ENCODE results near the gene MACO1. TPM values are rescaled to one million over a fixed set of nuclear protein-coding genes. Genes with fewer than 3 reads are reported as not detected.

Gene MACO1
- total and polyA plus RNA-seq, 2 experiments from 2014 or later = 12.4 to 16.8 TPM

DNA sequence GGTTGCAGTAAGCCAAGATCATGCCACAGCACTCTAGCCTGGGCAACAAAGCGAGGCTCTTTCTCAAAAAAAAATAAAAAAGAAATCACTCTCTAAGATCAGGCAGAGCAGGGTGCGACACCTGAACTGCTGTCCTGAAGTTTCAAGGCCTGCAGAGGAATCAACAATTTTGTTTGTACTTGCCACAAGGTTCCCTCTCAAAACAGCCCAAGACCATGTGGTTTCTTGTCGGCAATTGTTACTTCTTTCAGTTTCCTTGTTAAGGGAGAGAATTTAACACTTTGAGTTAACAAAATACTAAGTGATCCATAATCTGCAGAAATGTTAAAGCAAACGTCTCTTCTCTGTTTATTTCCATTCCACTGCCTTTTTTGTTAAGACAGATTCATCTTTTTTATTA is 36.5 kb downstream of the MACO1 start:
- Histone ChIP-seq H4K20me1 (ENCODE audit: insufficient read depth) (no peaks in the 10 kb centered on the region), H3K79me2 (ENCODE audit: insufficient read depth) (peaks cover 52% of the 10 kb centered on the region), H3K9me3 (ENCODE audit: low read depth) (no peaks in the 10 kb centered on the region), H3K9ac (no peak overlapping the region), H3F3A (ENCODE audit: insufficient read depth) (peaks cover 27% of the 10 kb centered on the region), H3K4me1 (ENCODE audit: insufficient read depth) (peaks cover 20% of the 10 kb centered on the region), H3K4me3 (no peak overlapping the region), H3K9me2 (ENCODE audit: insufficient read depth) (no peaks in the 10 kb centered on the region), H3K27me3 (replicated peaks; ENCODE audit: insufficient read depth) (no peaks in the 10 kb centered on the region), H2AFZ (no peak overlapping the region), H3K4me2 (ENCODE audit: unreplicated experiment) (no peak overlapping the region), H3K36me3 (ENCODE audit: low read depth) (no peaks in the 10 kb centered on the region), H3K27ac (no peak overlapping the region)
- no peak for TF ChIP-seq EZH2 (IDR thresholded peaks at IDR 0.05; ENCODE audit: insufficient read depth, poor library complexity, severe bottlenecking)
- TF ChIP-seq EZH2phosphoT487 (IDR thresholded peaks at IDR 0.05; ENCODE audit: insufficient read depth, low read depth) = no peak
- DNase-seq = no peak
- in situ Hi-C loops (cut with MboI) = no loop called here
- 75 to 76% methylated on average over 4 of the region's 4 CpGs for WGBS, 2 experiments (ENCODE audit: low coverage in 1 of 2, low lambda C conversion rate in 2 of 2, missing lambda C conversion rate in 2 of 2)

- no peak for TF ChIP-seq EZH2 (IDR thresholded peaks at IDR 0.05; ENCODE audit: insufficient read depth, poor library complexity, severe bottlenecking)
- no peak for TF ChIP-seq EZH2phosphoT487 (IDR thresholded peaks at IDR 0.05; ENCODE audit: insufficient read depth, low read depth)
- Histone ChIP-seq H3K9ac (no peak overlapping the region), H3K4me1 (ENCODE audit: insufficient read depth) (peaks cover 20% of the 10 kb centered on the region), H3K4me3 (no peak overlapping the region), H3K9me2 (ENCODE audit: insufficient read depth) (no peaks in the 10 kb centered on the region), H3F3A (ENCODE audit: insufficient read depth) (peaks cover 27% of the 10 kb centered on the region), H3K4me2 (ENCODE audit: unreplicated experiment) (no peak overlapping the region), H3K36me3 (ENCODE audit: low read depth) (no peaks in the 10 kb centered on the region), H2AFZ (no peak overlapping the region), H3K79me2 (ENCODE audit: insufficient read depth) (peaks cover 56% of the 10 kb centered on the region), H3K9me3 (ENCODE audit: low read depth) (no peaks in the 10 kb centered on the region), H3K27me3 (replicated peaks; ENCODE audit: insufficient read depth) (no peaks in the 10 kb centered on the region), H4K20me1 (ENCODE audit: insufficient read depth) (no peaks in the 10 kb centered on the region), H3K27ac (no peak overlapping the region)
- DNase-seq = no peak
- WGBS, 2 experiments (ENCODE audit: low coverage in 1 of 2, low lambda C conversion rate in 2 of 2, missing lambda C conversion rate in 2 of 2) = 97 to 98% methylated on average over 1 of the region's 1 CpG
- in situ Hi-C loops (cut with MboI) = no loop called here
Observed at GRCh38 chr1:25467616-25468015, 36.9 kb downstream of the MACO1 start.

GRCh38 chr1:25468033-25468432 is 37.3 kb downstream of the MACO1 start:
- no peak overlapping the region for H2AFZ ChIP-seq
- TF ChIP-seq EZH2phosphoT487 (IDR thresholded peaks at IDR 0.05; ENCODE audit: insufficient read depth, low read depth) (no peak), EZH2 (IDR thresholded peaks at IDR 0.05; ENCODE audit: insufficient read depth, poor library complexity, severe bottlenecking) (no peak)
- H3K9ac ChIP-seq = no peak overlapping the region
- H3F3A ChIP-seq (ENCODE audit: insufficient read depth) = peaks cover 27% of the 10 kb centered on the region
- H3K4me3 ChIP-seq = no peak overlapping the region
- H3K27ac ChIP-seq = peak overlapping the region; percentile 58
- H3K9me3 ChIP-seq (ENCODE audit: low read depth) = no peaks in the 10 kb centered on the region
- peaks cover 20% of the 10 kb centered on the region for H3K4me1 ChIP-seq (ENCODE audit: insufficient read depth)
- peak; percentile 41 for DNase-seq
- no peaks in the 10 kb centered on the region for H3K27me3 ChIP-seq (replicated peaks; ENCODE audit: insufficient read depth)
- H3K36me3 ChIP-seq (ENCODE audit: low read depth) = no peaks in the 10 kb centered on the region
- in situ Hi-C loops (cut with MboI) = no loop called here
- H3K79me2 ChIP-seq (ENCODE audit: insufficient read depth) = peaks cover 58% of the 10 kb centered on the region
- no peaks in the 10 kb centered on the region for H3K9me2 ChIP-seq (ENCODE audit: insufficient read depth)
- no peaks in the 10 kb centered on the region for H4K20me1 ChIP-seq (ENCODE audit: insufficient read depth)
- H3K4me2 ChIP-seq (ENCODE audit: unreplicated experiment) = no peak overlapping the region

DNA sequence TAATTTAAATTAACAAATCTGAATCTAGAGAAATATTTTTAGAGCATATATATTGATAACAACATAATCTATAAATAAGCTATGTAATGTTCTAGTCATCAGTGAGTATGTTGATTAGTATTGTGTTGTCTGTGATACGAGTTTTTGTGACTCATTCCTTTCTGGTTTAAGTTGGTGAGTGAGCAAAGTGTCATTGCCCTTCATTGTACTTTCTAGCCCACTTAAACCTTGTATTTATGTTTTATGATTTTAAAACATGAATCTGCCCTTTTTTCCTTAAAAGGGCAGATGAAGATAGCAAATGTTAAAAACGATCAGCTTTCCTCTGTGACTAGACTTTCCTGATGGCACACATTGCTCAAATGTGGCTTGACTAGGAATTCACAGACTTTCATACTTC is 38.5 kb downstream of the MACO1 start:
- H2AFZ ChIP-seq = no peak overlapping the region
- 0 out of 2 replicates have a peak overlapping the region, but pooled peaks have one; percentile 34 for H3K9ac ChIP-seq
- no peaks in the 10 kb centered on the region for H4K20me1 ChIP-seq (ENCODE audit: insufficient read depth)
- peaks cover 65% of the 10 kb centered on the region for H3K79me2 ChIP-seq (ENCODE audit: insufficient read depth)
- in situ Hi-C loops (cut with MboI) = no loop called here
- H3K9me3 ChIP-seq (ENCODE audit: low read depth) = no peaks in the 10 kb centered on the region
- H3K27me3 ChIP-seq (replicated peaks; ENCODE audit: insufficient read depth) = no peaks in the 10 kb centered on the region
- H3K4me2 ChIP-seq (ENCODE audit: unreplicated experiment) = no peak overlapping the region
- peak overlapping the region; percentile 58 for H3K27ac ChIP-seq
- no peaks in the 10 kb centered on the region for H3K9me2 ChIP-seq (ENCODE audit: insufficient read depth)
- no peaks in the 10 kb centered on the region for H3K36me3 ChIP-seq (ENCODE audit: low read depth)
- H3K4me3 ChIP-seq = no peak overlapping the region
- TF ChIP-seq EZH2 (IDR thresholded peaks at IDR 0.05; ENCODE audit: insufficient read depth, poor library complexity, severe bottlenecking) (no peak), EZH2phosphoT487 (IDR thresholded peaks at IDR 0.05; ENCODE audit: insufficient read depth, low read depth) (no peak)
- 0 to 1% methylated on average over 2 of the region's 2 CpGs for WGBS, 2 experiments (ENCODE audit: low coverage in 1 of 2, low lambda C conversion rate in 2 of 2, missing lambda C conversion rate in 2 of 2)
- H3F3A ChIP-seq (ENCODE audit: insufficient read depth) = peaks cover 27% of the 10 kb centered on the region
- H3K4me1 ChIP-seq (ENCODE audit: insufficient read depth) = peaks cover 20% of the 10 kb centered on the region
- DNase-seq = peak; percentile 83

DNA sequence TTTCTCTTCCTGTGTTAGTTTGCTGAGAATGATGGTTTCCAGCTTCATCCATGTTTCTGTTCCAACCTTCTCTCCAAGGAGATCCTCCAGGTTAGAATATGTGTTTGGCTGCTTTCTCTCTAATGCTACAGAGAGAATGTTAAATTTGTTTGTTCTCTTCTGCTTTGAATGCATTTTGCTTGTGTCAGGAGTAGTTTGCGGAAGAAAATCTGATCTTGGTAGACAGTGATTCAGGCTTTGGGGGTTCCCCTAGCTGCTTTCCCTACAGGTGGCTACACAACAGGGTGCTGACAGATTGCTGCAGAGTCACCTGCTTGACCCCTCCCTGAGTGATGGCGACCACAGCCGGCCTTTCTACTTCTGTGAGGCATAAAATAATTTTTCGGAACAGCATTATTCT is 41.8 kb downstream of the MACO1 start:
- no peaks in the 10 kb centered on the region for H3K9me3 ChIP-seq (ENCODE audit: low read depth)
- TF ChIP-seq EZH2 (IDR thresholded peaks at IDR 0.05; ENCODE audit: insufficient read depth, poor library complexity, severe bottlenecking) (no peak), EZH2phosphoT487 (IDR thresholded peaks at IDR 0.05; ENCODE audit: insufficient read depth, low read depth) (no peak)
- DNase-seq = no peak
- H3K9me2 ChIP-seq (ENCODE audit: insufficient read depth) = no peaks in the 10 kb centered on the region
- H3K9ac ChIP-seq = no peak overlapping the region
- no peak overlapping the region for H2AFZ ChIP-seq
- WGBS, 2 experiments (ENCODE audit: low coverage in 1 of 2, low lambda C conversion rate in 2 of 2, missing lambda C conversion rate in 2 of 2) = 98% methylated on average over 4 of the region's 4 CpGs
- no peak overlapping the region for H3K4me3 ChIP-seq
- peaks cover 20% of the 10 kb centered on the region for H3K4me1 ChIP-seq (ENCODE audit: insufficient read depth)
- H3K4me2 ChIP-seq (ENCODE audit: unreplicated experiment) = no peak overlapping the region
- peaks cover 26% of the 10 kb centered on the region for H3F3A ChIP-seq (ENCODE audit: insufficient read depth)
- no peaks in the 10 kb centered on the region for H3K36me3 ChIP-seq (ENCODE audit: low read depth)
- in situ Hi-C loops (cut with MboI) = no loop called here
- no peak overlapping the region for H3K27ac ChIP-seq
- no peaks in the 10 kb centered on the region for H3K27me3 ChIP-seq (replicated peaks; ENCODE audit: insufficient read depth)
- no peaks in the 10 kb centered on the region for H4K20me1 ChIP-seq (ENCODE audit: insufficient read depth)
- H3K79me2 ChIP-seq (ENCODE audit: insufficient read depth) = peaks cover 75% of the 10 kb centered on the region

Data from GM23248 (cell line).